Gastroesophageal sphincter (tissue), 4 donors: ENCODE measurements around the gene DDX46. TPM values are rescaled to one million over a fixed set of nuclear protein-coding genes. Genes with fewer than 3 reads are reported as not detected.

Source experiments
- ATAC-seq: fragments of 150-250 bp; one replicate; pipeline ENCODE4 v1.9.1; 2016; ENCODE audit warnings: mild to moderate bottlenecking, moderate library complexity
- H3K27ac ChIP-seq, 4 donors: fragments of 200-600 bp; sonication (generic) in 3 of 4; 1 replicate in 3 of 4; 2 replicates in 1 of 4; pipeline ENCODE4 v1.5.1; 2016 to 2019
- H3K27me3 ChIP-seq: fragments of 200-600 bp; sonication (generic); one replicate; pipeline ENCODE4 v1.5.1; 2019
- H3K36me3 ChIP-seq, 2 donors: fragments of 200-600 bp; sonication (generic); one replicate each; pipeline ENCODE4 v1.5.1; 2019; ENCODE audit warnings: control low read depth in 1 of 2
- H3K4me1 ChIP-seq, 3 donors: fragments of 200-600 bp; sonication (generic); 1 replicate in 2 of 3; 2 replicates in 1 of 3; pipeline ENCODE4 v1.5.1; 2016 to 2019; ENCODE audit warnings: control low read depth in 2 of 3
- H3K4me3 ChIP-seq, 2 donors: fragments of 200-600 bp; sonication (generic); one replicate each; pipeline ENCODE4 v1.5.1; 2019; ENCODE audit warnings: mild to moderate bottlenecking in 1 of 2, moderate library complexity in 1 of 2
- H3K9me3 ChIP-seq, 3 donors: fragments of 200-600 bp; sonication (generic); one replicate each; pipeline ENCODE4 v1.5.1; 2017 to 2019; ENCODE audit warnings: control low read depth in 2 of 3
- CTCF ChIP-seq, 4 experiments: fragments of 200-600 bp in 2 of 4; fragments of 450-650 bp in 2 of 4; sonication (generic) in 1 of 4; IDR thresholded peaks; one replicate each; pipeline ENCODE4 v1.5.1; 2017 to 2019; ENCODE audit warnings: antibody characterized with exemption in 4 of 4, mild to moderate bottlenecking in 2 of 4, moderate library complexity in 2 of 4
- EP300 ChIP-seq: sonication (generic); formaldehyde crosslinking; IDR thresholded peaks from one replicate; pipeline ENCODE4 v1.6.1; 2017; ENCODE audit warnings: antibody characterized with exemption, mild to moderate bottlenecking
- POLR2A ChIP-seq, 2 donors: fragments of 450-650 bp; IDR thresholded peaks; one replicate each; pipeline ENCODE4 v1.6.1; 2017; ENCODE audit warnings: antibody characterized with exemption in 2 of 2, mild to moderate bottlenecking in 2 of 2, moderate library complexity in 1 of 2
- POLR2AphosphoS5 ChIP-seq: sonication (generic); formaldehyde crosslinking; IDR thresholded peaks from one replicate; pipeline ENCODE4 v1.6.1; 2017; ENCODE audit warnings: antibody characterized with exemption
- WGBS, 2 donors: methylation state at CpG; one replicate each; pipeline ENCODE4 v1.1.5; 2018; ENCODE audit warnings: low coverage in 1 of 2; 5-methylcytosine and 5-hydroxymethylcytosine counted together
- total RNA-seq, 4 donors: library from RNA; depleted of rRNA; stranded (reverse); fragments of >200 nt; gene quantifications; one replicate each; pipeline ENCODE4 v1.1.0, GENCODE V29; 2016

Gene DDX46
- total RNA-seq, 4 donors from 2014 or later: 30.4 to 53.5 (median 40.2) TPM

- Histone ChIP-seq H3K36me3 (peaks cover 5 to 100% of the 10 kb centered on the region in 2 donors), H3K27me3 (no peaks in the 10 kb centered on the region), H3K9me3 (no peaks in the 10 kb centered on the region), H3K4me1 (no peaks in the 10 kb centered on the region), H3K27ac (no peak overlapping the region), H3K4me3 (no peak overlapping the region)
- no peak for ATAC-seq
- TF ChIP-seq POLR2A (IDR thresholded peaks at IDR 0.05) (no peak), EP300 (no peak), CTCF (IDR thresholded peaks at IDR 0.05) (no peak), POLR2AphosphoS5 (no peak)
- WGBS, 2 donors: 95 to 100% methylated on average over 1 to 8 of the region's 10 CpGs
These were observed 14.0 kb downstream of the DDX46 start for GRCh38 chr5:134772461-134773125.

- H3K4me1 ChIP-seq: no peaks in the 10 kb centered on the region
- H3K36me3 ChIP-seq: peaks cover 0 to 95% of the 10 kb centered on the region in 2 donors
- ATAC-seq: no peak
- no peak overlapping the region for H3K27ac ChIP-seq
- TF ChIP-seq EP300 (no peak), CTCF (IDR thresholded peaks at IDR 0.05) (no peak), POLR2AphosphoS5 (no peak), POLR2A (IDR thresholded peaks at IDR 0.05) (no peak)
- no peaks in the 10 kb centered on the region for H3K27me3 ChIP-seq
- no peak overlapping the region for H3K4me3 ChIP-seq
- no peaks in the 10 kb centered on the region for H3K9me3 ChIP-seq
- 93 to 95% methylated on average over 2 of the region's 2 CpGs for WGBS, 2 donors
These were observed 18.8 kb downstream of the DDX46 start for GRCh38 chr5:134777366-134777765.

GRCh38 chr5:134784241-134784920, 25.8 kb downstream of the DDX46 start:
- Histone ChIP-seq H3K27ac (peak overlapping the region in 1 of 4 donors; percentile 12), H3K36me3 (peaks cover 0 to 95% of the 10 kb centered on the region in 2 donors), H3K4me3 (no peak overlapping the region), H3K9me3 (no peaks in the 10 kb centered on the region), H3K27me3 (no peaks in the 10 kb centered on the region), H3K4me1 (no peaks in the 10 kb centered on the region)
- WGBS, 2 donors: 23 to 52% methylated on average over 3 to 4 of the region's 4 CpGs
- TF ChIP-seq EP300 (no peak), CTCF (IDR thresholded peaks at IDR 0.05) (peak in 1 of 4 experiments; percentile 17)
- no peak for ATAC-seq

GRCh38 chr5:134784946-134785620, 26.5 kb downstream of the DDX46 start:
- no peaks in the 10 kb centered on the region for H3K27me3 ChIP-seq
- no peak for ATAC-seq
- H3K9me3 ChIP-seq: no peaks in the 10 kb centered on the region
- peak overlapping the region in 1 of 4 donors; percentile 12 for H3K27ac ChIP-seq
- H3K4me1 ChIP-seq: no peaks in the 10 kb centered on the region
- TF ChIP-seq EP300 (no peak), CTCF (IDR thresholded peaks at IDR 0.05) (no peak), POLR2A (IDR thresholded peaks at IDR 0.05) (no peak)
- H3K4me3 ChIP-seq: no peak overlapping the region
- H3K36me3 ChIP-seq: peaks cover 0 to 96% of the 10 kb centered on the region in 2 donors
- 51 to 65% methylated on average over 2 to 3 of the region's 3 CpGs for WGBS, 2 donors
